IPS-18c (cell line): ENCODE measurements around the gene UBE3B.

Experiments
- H3K4me3 ChIP-seq: 2 replicates; pipeline ENCODE4 v1.7.0; 2013; ENCODE audit warnings: low read depth, mild to moderate bottlenecking, low read length, moderate library complexity; ENCODE audit not compliant: insufficient read depth
- H3K9me3 ChIP-seq: one replicate; pipeline ENCODE4 v1.6.1; 2013; ENCODE audit warnings: mild to moderate bottlenecking, low read length, moderate library complexity; ENCODE audit not compliant: control insufficient read depth, insufficient read depth

Gene UBE3B

GRCh38 chr12:109447482-109447881, 30.0 kb upstream of the UBE3B start:
- Histone ChIP-seq H3K4me3 (no peak overlapping the region), H3K9me3 (no peaks in the 10 kb centered on the region)

GRCh38 chr12:109448272-109448671, 29.2 kb upstream of the UBE3B start:
- Histone ChIP-seq H3K4me3 (no peak overlapping the region), H3K9me3 (no peaks in the 10 kb centered on the region)

GRCh38 chr12:109448707-109449390, 28.6 kb upstream of the UBE3B start:
- H3K4me3 ChIP-seq = no peak overlapping the region
- no peaks in the 10 kb centered on the region for H3K9me3 ChIP-seq

GRCh38 chr12:109449845-109450532, 27.4 kb upstream of the UBE3B start:
- Histone ChIP-seq H3K4me3 (no peak overlapping the region), H3K9me3 (no peaks in the 10 kb centered on the region)

GRCh38 chr12:109450980-109451379, 26.5 kb upstream of the UBE3B start:
- Histone ChIP-seq H3K4me3 (no peak overlapping the region), H3K9me3 (no peaks in the 10 kb centered on the region)

GRCh38 chr12:109451400-109451799, 26.0 kb upstream of the UBE3B start:
- no peak overlapping the region for H3K4me3 ChIP-seq
- no peaks in the 10 kb centered on the region for H3K9me3 ChIP-seq

- no peak overlapping the region for H3K4me3 ChIP-seq
- no peaks in the 10 kb centered on the region for H3K9me3 ChIP-seq
Observed at GRCh38 chr12:109452489-109452888, 24.9 kb upstream of the UBE3B start.

- Histone ChIP-seq H3K9me3 (no peaks in the 10 kb centered on the region), H3K4me3 (no peak overlapping the region)
Observed at GRCh38 chr12:109455706-109456105, 21.7 kb upstream of the UBE3B start.

- Histone ChIP-seq H3K9me3 (no peaks in the 10 kb centered on the region), H3K4me3 (peak overlapping the region; percentile 32; the same call in 1 of the 2 replicates)
Observed at GRCh38 chr12:109458086-109458485, 19.3 kb upstream of the UBE3B start.

GRCh38 chr12:109458771-109459208, 18.6 kb upstream of the UBE3B start:
- Histone ChIP-seq H3K4me3 (peak overlapping the region; percentile 32), H3K9me3 (no peaks in the 10 kb centered on the region)

GRCh38 chr12:109459247-109459646, 18.2 kb upstream of the UBE3B start:
- no peaks in the 10 kb centered on the region for H3K9me3 ChIP-seq
- no peak overlapping the region for H3K4me3 ChIP-seq

- Histone ChIP-seq H3K9me3 (no peaks in the 10 kb centered on the region), H3K4me3 (no peak overlapping the region)
Observed at GRCh38 chr12:109460538-109460937, 16.9 kb upstream of the UBE3B start.

- no peak overlapping the region for H3K4me3 ChIP-seq
Observed at GRCh38 chr12:109461049-109461845, 16.2 kb upstream of the UBE3B start.

GRCh38 chr12:109461846-109462756, 15.3 kb upstream of the UBE3B start:
- Histone ChIP-seq H3K4me3 (no peak overlapping the region), H3K9me3 (no peaks in the 10 kb centered on the region)

More at GRCh38 chr12:109461049-109461845, 16.2 kb upstream of the UBE3B start:
- no peaks in the 10 kb centered on the region for H3K9me3 ChIP-seq

GRCh38 chr12:109462868-109463692, 14.4 kb upstream of the UBE3B start:
- Histone ChIP-seq H3K9me3 (no peaks in the 10 kb centered on the region), H3K4me3 (no peak overlapping the region; the same call in 1 of the 2 replicates)

- H3K9me3 ChIP-seq = no peaks in the 10 kb centered on the region
- H3K4me3 ChIP-seq = no peak overlapping the region; the same call in 1 of the 2 replicates
Observed at GRCh38 chr12:109463756-109464155, 13.7 kb upstream of the UBE3B start.
